Measurements from ENCODE around the gene FIBCD1. TPM values are rescaled to one million over a fixed set of nuclear protein-coding genes. Genes with fewer than 3 reads are reported as not detected.

FIBCD1 gene
- total and polyA plus RNA-seq, 7 experiments from 2014 or later: not detected

GRCh38 chr9:130980526-130980925 lies 41.5 kb upstream of the FIBCD1 start:
- no peaks in the 10 kb centered on the region for H3K9me3 Mint-ChIP-seq
- no peaks in the 10 kb centered on the region for H3K4me1 ChIP-seq (ENCODE audit: control insufficient read depth in 2 of 2, insufficient read depth in 2 of 2, low read length in 2 of 2)
- intact Hi-C loops (cut with micrococcal nuclease): no loop called here
- no peaks in the 10 kb centered on the region for H3K9me3 ChIP-seq (ENCODE audit: control insufficient read depth in 2 of 3, low read length in 3 of 3)
- DNase-seq: no peak
- no peaks in the 10 kb centered on the region for H3K27me3 ChIP-seq (ENCODE audit: control insufficient read depth in 2 of 2, insufficient read depth in 2 of 2, low read length in 2 of 2)
- peaks cover 0 to 9% (median 0%) of the 10 kb centered on the region in 5 donors for H3K27me3 Mint-ChIP-seq
- no peak overlapping the region for H3K4me3 ChIP-seq (ENCODE audit: low read length)
- no peak overlapping the region for H3K4me3 Mint-ChIP-seq
- POLR2A ChIA-PET: no interaction called here
- H3K36me3 ChIP-seq (ENCODE audit: control insufficient read depth in 2 of 3, insufficient read depth in 3 of 3, low read length in 3 of 3): no peaks in the 10 kb centered on the region
- H3K4me1 Mint-ChIP-seq: peaks cover 0 to 3% (median 0%) of the 10 kb centered on the region in 7 donors
- CTCF ChIA-PET: no interaction called here
- no peak for ATAC-seq
- no peak overlapping the region for H3K27ac Mint-ChIP-seq
- no peak overlapping the region for H3K27ac ChIP-seq (ENCODE audit: low read depth, low read length)
- H3K36me3 Mint-ChIP-seq: no peaks in the 10 kb centered on the region

- H3K27me3 ChIP-seq (ENCODE audit: control insufficient read depth in 2 of 2, insufficient read depth in 2 of 2, low read length in 2 of 2): no peaks in the 10 kb centered on the region
- Mint-ChIP-seq H3K4me3 (no peak overlapping the region), H3K27ac (no peak overlapping the region), H3K36me3 (no peaks in the 10 kb centered on the region), H3K27me3 (peaks cover 0 to 9% (median 0%) of the 10 kb centered on the region in 5 donors), H3K9me3 (no peaks in the 10 kb centered on the region), H3K4me1 (peaks cover 0 to 3% (median 0%) of the 10 kb centered on the region in 7 donors)
- intact Hi-C loops (cut with micrococcal nuclease): no loop called here
- no peaks in the 10 kb centered on the region for H3K36me3 ChIP-seq (ENCODE audit: control insufficient read depth in 2 of 3, insufficient read depth in 3 of 3, low read length in 3 of 3)
- ChIA-PET POLR2A (no interaction called here), CTCF (no interaction called here)
- no peaks in the 10 kb centered on the region for H3K9me3 ChIP-seq (ENCODE audit: control insufficient read depth in 2 of 3, low read length in 3 of 3)
- H3K27ac ChIP-seq (ENCODE audit: low read depth, low read length): no peak overlapping the region
- DNase-seq (no peak), ATAC-seq (no peak)
- no peaks in the 10 kb centered on the region for H3K4me1 ChIP-seq (ENCODE audit: control insufficient read depth in 2 of 2, insufficient read depth in 2 of 2, low read length in 2 of 2)
- H3K4me3 ChIP-seq (ENCODE audit: low read length): no peak overlapping the region
Measured at GRCh38 chr9:130979591-130980385, 40.7 kb upstream of the FIBCD1 start.

GRCh38 chr9:130977811-130978221 lies 38.8 kb upstream of the FIBCD1 start:
- CTCF ChIA-PET: no interaction called here
- Mint-ChIP-seq H3K27me3 (peaks cover 0 to 18% (median 4%) of the 10 kb centered on the region in 5 donors), H3K36me3 (no peaks in the 10 kb centered on the region), H3K4me3 (no peak overlapping the region), H3K9me3 (peaks cover 0 to 2% (median 0%) of the 10 kb centered on the region in 11 donors), H3K27ac (no peak overlapping the region), H3K4me1 (peaks cover 0 to 3% (median 0%) of the 10 kb centered on the region in 7 donors)
- Histone ChIP-seq H3K4me1 (ENCODE audit: control insufficient read depth in 2 of 2, insufficient read depth in 2 of 2, low read length in 2 of 2) (no peaks in the 10 kb centered on the region), H3K36me3 (ENCODE audit: control insufficient read depth in 2 of 3, insufficient read depth in 3 of 3, low read length in 3 of 3) (no peaks in the 10 kb centered on the region), H3K27ac (ENCODE audit: low read depth, low read length) (no peak overlapping the region), H3K4me3 (ENCODE audit: low read length) (no peak overlapping the region), H3K9me3 (ENCODE audit: control insufficient read depth in 2 of 3, low read length in 3 of 3) (no peaks in the 10 kb centered on the region), H3K27me3 (ENCODE audit: control insufficient read depth in 2 of 2, insufficient read depth in 2 of 2, low read length in 2 of 2) (no peaks in the 10 kb centered on the region)
- DNase-seq (no peak), ATAC-seq (no peak)
- POLR2A ChIA-PET: no interaction called here
- intact Hi-C loops (cut with micrococcal nuclease): no loop called here

GRCh38 chr9:130975932-130976841 lies 37.1 kb upstream of the FIBCD1 start:
- CTCF ChIA-PET: no interaction called here
- Mint-ChIP-seq H3K4me1 (peaks cover 0 to 3% (median 0%) of the 10 kb centered on the region in 7 donors), H3K9me3 (peaks cover 0 to 2% (median 0%) of the 10 kb centered on the region in 11 donors), H3K36me3 (no peaks in the 10 kb centered on the region), H3K27me3 (peaks cover 0 to 29% (median 17%) of the 10 kb centered on the region in 5 donors), H3K4me3 (no peak overlapping the region), H3K27ac (no peak overlapping the region)
- Histone ChIP-seq H3K27me3 (ENCODE audit: control insufficient read depth in 2 of 2, insufficient read depth in 2 of 2, low read length in 2 of 2) (no peaks in the 10 kb centered on the region), H3K27ac (ENCODE audit: low read depth, low read length) (no peak overlapping the region), H3K4me1 (ENCODE audit: control insufficient read depth in 2 of 2, insufficient read depth in 2 of 2, low read length in 2 of 2) (no peaks in the 10 kb centered on the region), H3K4me3 (ENCODE audit: low read length) (no peak overlapping the region), H3K9me3 (ENCODE audit: control insufficient read depth in 2 of 3, low read length in 3 of 3) (no peaks in the 10 kb centered on the region), H3K36me3 (ENCODE audit: control insufficient read depth in 2 of 3, insufficient read depth in 3 of 3, low read length in 3 of 3) (no peaks in the 10 kb centered on the region)
- no peak for DNase-seq
- no peak for ATAC-seq
- POLR2A ChIA-PET: no interaction called here
- intact Hi-C loops (cut with micrococcal nuclease): no loop called here

- Histone ChIP-seq H3K36me3 (ENCODE audit: control insufficient read depth in 2 of 3, insufficient read depth in 3 of 3, low read length in 3 of 3) (no peaks in the 10 kb centered on the region), H3K27ac (ENCODE audit: low read depth, low read length) (no peak overlapping the region), H3K4me3 (ENCODE audit: low read length) (no peak overlapping the region), H3K9me3 (ENCODE audit: control insufficient read depth in 2 of 3, low read length in 3 of 3) (no peaks in the 10 kb centered on the region), H3K27me3 (ENCODE audit: control insufficient read depth in 2 of 2, insufficient read depth in 2 of 2, low read length in 2 of 2) (no peaks in the 10 kb centered on the region), H3K4me1 (ENCODE audit: control insufficient read depth in 2 of 2, insufficient read depth in 2 of 2, low read length in 2 of 2) (no peaks in the 10 kb centered on the region)
- POLR2A ChIA-PET: no interaction called here
- no peaks in the 10 kb centered on the region for H3K36me3 Mint-ChIP-seq
- CTCF ChIA-PET: no interaction called here
- ATAC-seq: no peak
- intact Hi-C loops (cut with micrococcal nuclease): no loop called here
- H3K27ac Mint-ChIP-seq: no peak overlapping the region
- peaks cover 0 to 1% (median 0%) of the 10 kb centered on the region in 7 donors for H3K4me1 Mint-ChIP-seq
- no peak overlapping the region for H3K4me3 Mint-ChIP-seq
- no peak for DNase-seq
- H3K9me3 Mint-ChIP-seq: peaks cover 0 to 2% (median 0%) of the 10 kb centered on the region in 11 donors
- H3K27me3 Mint-ChIP-seq: peaks cover 0 to 25% (median 17%) of the 10 kb centered on the region in 5 donors
Measured at GRCh38 chr9:130975156-130975555, 36.1 kb upstream of the FIBCD1 start.

- H3K4me3 ChIP-seq (ENCODE audit: low read length): no peak overlapping the region
- ATAC-seq: no peak
- H3K36me3 Mint-ChIP-seq: no peaks in the 10 kb centered on the region
- POLR2A ChIA-PET: no interaction called here
- H3K9me3 Mint-ChIP-seq: peaks cover 0 to 2% (median 0%) of the 10 kb centered on the region in 11 donors
- no peak overlapping the region for H3K4me3 Mint-ChIP-seq
- intact Hi-C loops (cut with micrococcal nuclease): no loop called here
- no peak overlapping the region for H3K27ac Mint-ChIP-seq
- no peak for DNase-seq
- no peak overlapping the region for H3K27ac ChIP-seq (ENCODE audit: low read depth, low read length)
- no peaks in the 10 kb centered on the region for H3K9me3 ChIP-seq (ENCODE audit: control insufficient read depth in 2 of 3, low read length in 3 of 3)
- no peaks in the 10 kb centered on the region for H3K27me3 ChIP-seq (ENCODE audit: control insufficient read depth in 2 of 2, insufficient read depth in 2 of 2, low read length in 2 of 2)
- no peaks in the 10 kb centered on the region for H3K36me3 ChIP-seq (ENCODE audit: control insufficient read depth in 2 of 3, insufficient read depth in 3 of 3, low read length in 3 of 3)
- CTCF ChIA-PET: no interaction called here
- H3K27me3 Mint-ChIP-seq: peaks cover 0 to 25% (median 17%) of the 10 kb centered on the region in 5 donors
- no peaks in the 10 kb centered on the region for H3K4me1 Mint-ChIP-seq
- H3K4me1 ChIP-seq (ENCODE audit: control insufficient read depth in 2 of 2, insufficient read depth in 2 of 2, low read length in 2 of 2): no peaks in the 10 kb centered on the region
Measured at GRCh38 chr9:130974697-130975096, 35.6 kb upstream of the FIBCD1 start.

Data from naive thymus-derived CD4-positive, alpha-beta T cell (primary cell).